HCT116 (cell line): ENCODE measurements around the gene RCSD1.

Experiments used
- CTCF ChIP-seq, 3 experiments: fragments of 200-600 bp in 1 of 3; sonication (generic) in 1 of 3; IDR thresholded peaks in 2 of 3; conservative IDR thresholded peaks in 1 of 3; 2 replicates each; pipeline ENCODE4 v1.5.1; 2012 to 2017; ENCODE audit warnings: low read depth in 2 of 3, low read length in 2 of 3, antibody characterized with exemption in 1 of 3, borderline replicate concordance in 1 of 3, control low read depth in 1 of 3, mild to moderate bottlenecking in 1 of 3, mixed read lengths in 1 of 3, mixed run types in 1 of 3, moderate library complexity in 1 of 3; ENCODE audit not compliant: insufficient read depth in 1 of 3
- FOSL1 ChIP-seq: IDR thresholded peaks from 2 replicates; pipeline ENCODE4 v1.6.1; 2012; ENCODE audit warnings: low read depth
- POLR2A ChIP-seq: IDR thresholded peaks from 2 replicates; pipeline ENCODE4 v1.7.0; 2011; ENCODE audit warnings: borderline replicate concordance; ENCODE audit not compliant: insufficient read depth, insufficient read length; ENCODE audit errors: extremely low read depth
- POLR2AphosphoS5 ChIP-seq: IDR thresholded peaks from 2 replicates; pipeline ENCODE4 v1.6.1; 2011; ENCODE audit warnings: mild to moderate bottlenecking, low read depth, low read length, moderate library complexity

GRCh38 chr1:167623951-167624350 lies 6.1 kb upstream of the RCSD1 start:
- TF ChIP-seq CTCF (IDR thresholded peaks at IDR 0.05 in 2 of 3, conservative IDR thresholded peaks at IDR 0.05 in 1 of 3; ENCODE audit: borderline replicate concordance in 1 of 3, insufficient read depth in 1 of 3, low read depth in 2 of 3, low read length in 2 of 3): no peak
- no peak for TF ChIP-seq POLR2A
- no peak for TF ChIP-seq POLR2AphosphoS5
- no peak for TF ChIP-seq FOSL1
